GM20431 (cell line): ENCODE data around the gene C12orf56.
"Not testable (repeated sequence)": the region's sequence is repeated elsewhere in the genome, so short reads cannot be mapped to it uniquely, and the experiment has no call there.

ENCODE experiments used
- in situ Hi-C: fragments of 300-500 bp; cut with MseI, MboI; formaldehyde crosslinking; loops from one replicate; pipeline ENCODE4 v1.15.0; 2020; ENCODE audit warnings: low sequenced_read_pairs; ENCODE audit not compliant: unreplicated experiment

C12orf56 gene

GRCh38 chr12:64255249-64255648 lies 135.3 kb downstream of the C12orf56 start:
- in situ Hi-C loops: loop anchor here (10.0 kb wide), 1 partner anchor 410 kb away; the partner anchor contains the start of gene SRGAP1

GRCh38 chr12:64253356-64253755 lies 137.2 kb downstream of the C12orf56 start:
- in situ Hi-C loops: loop anchor here (10.0 kb wide), 1 partner anchor 409 kb away; the partner anchor contains the start of gene SRGAP1

- in situ Hi-C loops: loop anchor here (10.0 kb wide), 1 partner anchor 408 kb away; the partner anchor contains the start of gene SRGAP1
Measured at GRCh38 chr12:64252681-64253080, 137.9 kb downstream of the C12orf56 start.

- in situ Hi-C loops: no loop called here
Measured at GRCh38 chr12:64243809-64244208, 146.7 kb downstream of the C12orf56 start.

- in situ Hi-C loops: no loop called here
Measured at GRCh38 chr12:64240781-64241180, 149.8 kb downstream of the C12orf56 start.

GRCh38 chr12:64237382-64237781 lies 153.2 kb downstream of the C12orf56 start:
- in situ Hi-C loops: no loop called here

- in situ Hi-C loops: no loop called here
Measured at GRCh38 chr12:64236549-64236948, 154.0 kb downstream of the C12orf56 start.

- in situ Hi-C loops: no loop called here
Measured at GRCh38 chr12:64232196-64232595, 158.4 kb downstream of the C12orf56 start.

- in situ Hi-C loops: no loop called here
Measured at GRCh38 chr12:64229796-64230195, 160.8 kb downstream of the C12orf56 start.

GRCh38 chr12:64229240-64229639 lies 161.3 kb downstream of the C12orf56 start:
- in situ Hi-C loops: no loop called here

- in situ Hi-C loops: no loop called here
Measured at GRCh38 chr12:64225626-64226025, 164.9 kb downstream of the C12orf56 start.

- in situ Hi-C loops: no loop called here
Measured at GRCh38 chr12:64222009-64222765, 168.4 kb downstream of the C12orf56 start, which contains the start of gene KICS2. KICS2 (minus strand) TSS chr12:64222296; CDS start chr12:64222237, 59 bp downstream.

- in situ Hi-C loops: no loop called here
Measured at GRCh38 chr12:64221651-64222008, 168.9 kb downstream of the C12orf56 start.

GRCh38 chr12:64220046-64220445 lies 170.5 kb downstream of the C12orf56 start:
- in situ Hi-C loops: no loop called here

GRCh38 chr12:64219145-64219544 lies 171.4 kb downstream of the C12orf56 start:
- in situ Hi-C loops: no loop called here

- in situ Hi-C loops: no loop called here
Measured at GRCh38 chr12:64218597-64218996, 172.0 kb downstream of the C12orf56 start.

- in situ Hi-C loops: not testable (repeated sequence)
Measured at GRCh38 chr12:64217643-64218042, 172.9 kb downstream of the C12orf56 start.

- in situ Hi-C loops: no loop called here
Measured at GRCh38 chr12:64216239-64216638, 174.3 kb downstream of the C12orf56 start.
